ENCODE results near the gene OR1Q1.

GRCh38 chr9:122572456-122572855, 42.1 kb upstream of the OR1Q1 start:
- TF ChIP-seq CTCF (IDR thresholded peaks at IDR 0.05) (no peak), POLR2A (IDR thresholded peaks at IDR 0.05; ENCODE audit: low read depth) (no peak), POLR2AphosphoS5 (IDR thresholded peaks at IDR 0.05) (no peak)
